Heart right ventricle (tissue), 16 donors: ENCODE data around the gene RHOC. TPM values are rescaled to one million over a fixed set of nuclear protein-coding genes. Genes with fewer than 3 reads are reported as not detected.
"Not testable (repeated sequence)": the region's sequence is repeated elsewhere in the genome, so short reads cannot be mapped to it uniquely, and the experiment has no call there.

ENCODE experiments used
- ATAC-seq, 8 donors: fragments of 200-7000 bp; cut with Tn5 transposase; one replicate each; pipeline ENCODE4 v1.9.1; 2020; ENCODE audit warnings: mild to moderate bottlenecking in 8 of 8, moderate library complexity in 8 of 8, moderate number of reproducible peaks in 1 of 8
- DNase-seq, 2 donors: peaks; one replicate each; pipeline ENCODE4 v3.0.0-alpha.2; 2020
- H3K27ac ChIP-seq, 10 donors: fragments of 200-600 bp; sonication (generic) in 2 of 10; one replicate each; pipeline versions ENCODE4 v1.5.0 to v1.8.0; 2020 to 2022; ENCODE audit warnings: mild to moderate bottlenecking in 3 of 10
- H3K27me3 ChIP-seq, 7 donors: fragments of 200-600 bp; one replicate each; pipeline ENCODE4 v1.8.0; 2021 to 2022; ENCODE audit warnings: mild to moderate bottlenecking in 2 of 7
- H3K36me3 ChIP-seq, 9 donors: fragments of 200-600 bp; sonication (generic) in 1 of 9; one replicate each; pipeline versions ENCODE4 v1.5.0 to v1.8.0; 2020 to 2022; ENCODE audit warnings: mild to moderate bottlenecking in 2 of 9
- H3K4me1 ChIP-seq, 9 donors: fragments of 200-600 bp; sonication (generic) in 1 of 9; one replicate each; pipeline versions ENCODE4 v1.5.0 to v1.8.0; 2020 to 2022; ENCODE audit warnings: mild to moderate bottlenecking in 4 of 9
- H3K4me3 ChIP-seq, 10 donors: fragments of 200-600 bp; sonication (generic) in 2 of 10; one replicate each; pipeline versions ENCODE4 v1.5.0 to v1.8.0; 2020 to 2022; ENCODE audit warnings: mild to moderate bottlenecking in 7 of 10, moderate library complexity in 2 of 10
- H3K9me3 ChIP-seq, 11 donors: fragments of 200-600 bp in 10 of 11; sonication (generic) in 2 of 11; one replicate each; pipeline versions ENCODE4 v1.5.0 to v1.8.0; 2013 to 2022; ENCODE audit warnings: mild to moderate bottlenecking in 2 of 11, control low read depth in 1 of 11, moderate library complexity in 1 of 11
- CTCF ChIP-seq, 9 donors: fragments of 200-600 bp; sonication (generic) in 2 of 9; IDR thresholded peaks; one replicate each; pipeline versions ENCODE4 v1.5.0 to v1.8.0; 2021 to 2022; ENCODE audit warnings: antibody characterized with exemption in 9 of 9, mild to moderate bottlenecking in 5 of 9, moderate library complexity in 1 of 9
- WGBS, 2 donors: extraction: QIAGEN DNeasy Blood & Tissue Kit; methylation state at CpG; one replicate each; pipeline ENCODE4 v1.1.7; 2013; ENCODE audit warnings: inconsistent platforms in 1 of 2; 5-methylcytosine and 5-hydroxymethylcytosine counted together
- intact Hi-C, 10 donors: fragments of 100-400 bp; cut with DNase I; formaldehyde crosslinking; loops; one replicate each; pipeline versions ENCODE4 v1.11.1 to v1.14.2; 2022
- polyA plus RNA-seq, 2 donors: library from polyadenylated mRNA; stranded (reverse); fragments of 200-250 nt; gene quantifications; one replicate each; pipeline ENCODE4 v1.2.3, GENCODE V29; 2013
- total RNA-seq, 10 donors: library from RNA; stranded (reverse); fragmentation: NEBNext Ultra II Directional in 3 of 10; extraction: Animal tissue kit (Norgen Biotek cat#: 25700) in 3 of 10; gene quantifications; one replicate each; pipeline versions ENCODE4 v1.2.1 to v1.2.4, GENCODE V29; 2021 to 2023
- donor health status: Arrhythmogenic right ventricular cardiomyopathy.
- donor health status: ischemic (EF 13 %, LVEDD 7.1; RV severe dilation, severe dysfunction).
- donor health status: healthy with polysubstance abuse.
- donor health status: DM: no; HTN: yes; CAD: no.
- donor health status: DM: no; HTN: no; CAD: no.
- donor health status: ischemic (EF 25% LVEDD 6.9; RV normal size, moderate dysfunction).
- donor health status: ischemic (EF 25% LVEDD 5.7; RV mildly dilated, moderate dysfunction).
- donor health status: healthy.
- donor health status: DM: yes; HTN: yes; CAD: no.
- donor health status: Ischemic cardiomyopathy.
- donor health status: ischemic (EF 35%, LVEDD 5.7; RV mildly dilated, moderate dysfunction).
- donor health status: nonischemic (EF 11% LVEDD 7.7; RV severe dilation, severe dysfunction).
- donor health status: DM: yes; HTN: yes; CAD: no.
- donor health status: PGD.
- donor health status: ischemic (EF 29% LVEDD 5.4; RV normal size, mild dysfunction).
- donor health status: nonischemic (EF 23%, LVEDD 6.1; RV moderate dilation, normal function).

The RHOC gene
- total and polyA plus RNA-seq, 12 donors = 115 to 408 (median 160) TPM

- Histone ChIP-seq H3K27me3 (peaks cover 0 to 31% (median 12%) of the 10 kb centered on the region in 7 donors), H3K4me1 (peaks cover 0 to 20% (median 7%) of the 10 kb centered on the region in 9 donors), H3K27ac (no peak overlapping the region), H3K4me3 (no peak overlapping the region), H3K36me3 (no peaks in the 10 kb centered on the region), H3K9me3 (no peaks in the 10 kb centered on the region)
- WGBS, 2 donors = 82 to 84% methylated on average over 8 of the region's 8 CpGs
- no peak for DNase-seq
- ATAC-seq = no peak
- TF ChIP-seq CTCF (IDR thresholded peaks at IDR 0.05) = no peak
- intact Hi-C loops = loop anchor here in 1 of 10 donors (10.0 kb wide), 1 partner anchor 321 kb away; no protein-coding TSS in a partner anchor
Observed at GRCh38 chr1:112723511-112723839, 16.5 kb upstream of the RHOC start.

- H3K4me3 ChIP-seq = peak overlapping the region in 8 of 10 donors; percentile 8 to 41 (median 32)
Observed at GRCh38 chr1:112722601-112723510, 15.9 kb upstream of the RHOC start.

GRCh38 chr1:112721966-112722524 is 15.1 kb upstream of the RHOC start:
- H3K36me3 ChIP-seq = no peaks in the 10 kb centered on the region
- TF ChIP-seq CTCF (IDR thresholded peaks at IDR 0.05) = no peak
- intact Hi-C loops = loop anchor here in 1 of 10 donors (10.0 kb wide), 1 partner anchor 323 kb away; no protein-coding TSS in a partner anchor
- WGBS, 2 donors = 48 to 62% methylated on average over 10 of the region's 10 CpGs
- no peak overlapping the region for H3K27ac ChIP-seq
- no peak overlapping the region for H3K4me3 ChIP-seq
- H3K27me3 ChIP-seq = peaks cover 0 to 34% (median 12%) of the 10 kb centered on the region in 7 donors
- no peak for DNase-seq
- ATAC-seq = no peak
- H3K4me1 ChIP-seq = peaks cover 0 to 23% (median 7%) of the 10 kb centered on the region in 9 donors
- no peaks in the 10 kb centered on the region for H3K9me3 ChIP-seq

More at GRCh38 chr1:112722601-112723510, 15.9 kb upstream of the RHOC start:
- Histone ChIP-seq H3K4me1 (peaks cover 0 to 23% (median 7%) of the 10 kb centered on the region in 9 donors), H3K27ac (no peak overlapping the region), H3K9me3 (no peaks in the 10 kb centered on the region), H3K27me3 (peaks cover 0 to 32% (median 12%) of the 10 kb centered on the region in 7 donors), H3K36me3 (no peaks in the 10 kb centered on the region)
- ATAC-seq = peak in 6 of 8 donors; percentile 20 to 53 (median 30)
- no peak for DNase-seq
- intact Hi-C loops = loop anchor here in 1 of 10 donors (10.0 kb wide), 1 partner anchor 322 kb away; no protein-coding TSS in a partner anchor
- 24 to 31% methylated on average over 32 to 35 of the region's 35 CpGs for WGBS, 2 donors
- no peak for TF ChIP-seq CTCF (IDR thresholded peaks at IDR 0.05)

- ATAC-seq, DNase-seq, H3K4me3 ChIP-seq, H3K36me3 ChIP-seq, H3K9me3 ChIP-seq, H3K27ac ChIP-seq: not testable (repeated sequence)
- H3K4me1 ChIP-seq = peaks cover 0 to 23% (median 7%) of the 10 kb centered on the region in 9 donors
- peaks cover 0 to 34% (median 12%) of the 10 kb centered on the region in 7 donors for H3K27me3 ChIP-seq
- intact Hi-C loops = loop anchor here in 1 of 10 donors (10.0 kb wide), 1 partner anchor 324 kb away; no protein-coding TSS in a partner anchor
- 97 to 100% methylated on average over 2 of the region's 2 CpGs for WGBS, 2 donors
Observed at GRCh38 chr1:112721294-112721693, 14.4 kb upstream of the RHOC start.
